D721Med (cell line): ENCODE measurements around the gene TTC28.

ENCODE experiments used
- DNase-seq: peaks from one replicate; pipeline ENCODE4 v3.0.0; 2011; ENCODE audit warnings: low spot score; ENCODE audit not compliant: insufficient read length
- FAIRE-seq: peaks from 2 replicates; lab custom pipeline; 2011; peaks lifted over from hg19 to GRCh38; lab: Jason Lieb, UNC
- CTCF ChIP-seq: IDR thresholded peaks from 2 replicates; pipeline ENCODE4 v1.5.1; 2012; ENCODE audit warnings: mild to moderate bottlenecking, control low read depth; ENCODE audit not compliant: insufficient read depth; ENCODE audit errors: missing control alignments

The TTC28 gene

GRCh38 chr22:28128827-28129226, 550.8 kb downstream of the TTC28 start:
- TF ChIP-seq CTCF: no peak
- DNase-seq (no peak), FAIRE-seq (no peak)

GRCh38 chr22:28125799-28126198, 553.8 kb downstream of the TTC28 start:
- DNase-seq: no peak
- FAIRE-seq: no peak
- no peak for TF ChIP-seq CTCF

- DNase-seq (no peak), FAIRE-seq (no peak)
- no peak for TF ChIP-seq CTCF
Measured at GRCh38 chr22:28123989-28124766, 555.5 kb downstream of the TTC28 start.

GRCh38 chr22:28120691-28121592, 558.7 kb downstream of the TTC28 start:
- FAIRE-seq (no peak), DNase-seq (no peak)
- no peak for TF ChIP-seq CTCF

GRCh38 chr22:28118957-28119631, 560.5 kb downstream of the TTC28 start:
- no peak for DNase-seq
- no peak for TF ChIP-seq CTCF
- no peak for FAIRE-seq

GRCh38 chr22:28116219-28116673, 563.4 kb downstream of the TTC28 start:
- no peak for TF ChIP-seq CTCF
- FAIRE-seq (no peak), DNase-seq (no peak)
